IMR-90 (cell line): ENCODE data around the gene ZMIZ1. TPM values are rescaled to one million over a fixed set of nuclear protein-coding genes. Genes with fewer than 3 reads are reported as not detected.

Experiments
- ATAC-seq: fragments of 200-7000 bp; cut with Tn5 transposase; 2 replicates; pipeline ENCODE4 v1.9.1; 2020; ENCODE audit warnings: low read depth, mild to moderate bottlenecking, moderate library complexity
- BruUV-seq: library from RNA; stranded (reverse); fragments of 400-500 nt; replicated peaks from 2 replicates; lab custom pipeline; 2021; lab: Mats Ljungman, UMichigan
- CTCF ChIA-PET: fragments of 300-600 bp; formaldehyde crosslinking; extraction: SDS; loops from one replicate; lab custom pipeline; 2021; ENCODE audit warnings: antibody characterized with exemption; lab: Yijun Ruan, JAX
- POLR2A ChIA-PET: fragments of 300-600 bp; sonication (Branson Sonifier 250); formaldehyde crosslinking; loops from one replicate; lab custom pipeline; 2022; ENCODE audit warnings: antibody characterized with exemption; ENCODE audit not compliant: unreplicated experiment; lab: Charles Lee
- DNase-seq: peaks from one replicate; pipeline ENCODE4 v3.0.0; 2013
- H2AFZ ChIP-seq: replicated peaks from 2 replicates; pipeline ENCODE3; 2013; ENCODE audit warnings: low read length, mild to moderate bottlenecking; ENCODE audit not compliant: poor library complexity
- H2AK5ac ChIP-seq: 2 replicates; pipeline ENCODE4 v1.6.1; 2013; ENCODE audit warnings: low read depth, low read length, inconsistent platforms
- H2AK9ac ChIP-seq: replicated peaks from 2 replicates; pipeline ENCODE3; 2013; ENCODE audit warnings: mild to moderate bottlenecking, low read depth, low read length, moderate library complexity; ENCODE audit not compliant: poor library complexity
- H2BK120ac ChIP-seq: 2 replicates; pipeline ENCODE4 v1.6.1; 2013; ENCODE audit warnings: low read depth, low read length, inconsistent platforms
- H2BK15ac ChIP-seq: 3 replicates; pipeline ENCODE4 v1.6.1; 2013; ENCODE audit warnings: low read depth, low read length, inconsistent platforms
- H2BK20ac ChIP-seq: 2 replicates; pipeline ENCODE4 v1.6.1; 2013; ENCODE audit warnings: low read depth, mild to moderate bottlenecking, inconsistent platforms, low read length, moderate library complexity
- H2BK5ac ChIP-seq: 2 replicates; pipeline ENCODE4 v1.6.1; 2013; ENCODE audit warnings: mild to moderate bottlenecking, low read depth, low read length, inconsistent platforms; ENCODE audit not compliant: poor library complexity, severe bottlenecking
- H3K14ac ChIP-seq: replicated peaks from 2 replicates; pipeline ENCODE4 v1.6.1; 2013; ENCODE audit warnings: low read depth, low read length, inconsistent platforms
- H3K18ac ChIP-seq: 2 replicates; pipeline ENCODE4 v1.6.1; 2013; ENCODE audit warnings: low read depth, low read length, control low read depth
- H3K23ac ChIP-seq: 2 replicates; pipeline ENCODE4 v1.6.1; 2013; ENCODE audit warnings: low read depth, low read length, inconsistent platforms
- H3K27ac ChIP-seq: 2 replicates; pipeline ENCODE4 v1.5.1; 2013; ENCODE audit warnings: mild to moderate bottlenecking, control low read depth, low read length; ENCODE audit not compliant: insufficient read depth
- H3K27me3 ChIP-seq: 2 replicates; pipeline ENCODE4 v1.6.1; 2013; ENCODE audit warnings: low read length; ENCODE audit not compliant: control insufficient read depth, insufficient read depth
- H3K36me3 ChIP-seq: 2 replicates; pipeline ENCODE4 v1.6.1; 2013; ENCODE audit warnings: low read length, mixed read lengths; ENCODE audit not compliant: control insufficient read depth, insufficient read depth
- H3K4ac ChIP-seq: 2 replicates; pipeline ENCODE4 v1.6.1; 2013; ENCODE audit warnings: low read depth, low read length, inconsistent platforms
- H3K4me1 ChIP-seq: 2 replicates; pipeline ENCODE4 v1.6.1; 2013; ENCODE audit warnings: low read length, mixed read lengths; ENCODE audit not compliant: control insufficient read depth, insufficient read depth
- H3K4me2 ChIP-seq: 2 replicates; pipeline ENCODE4 v1.6.1; 2013; ENCODE audit warnings: low read depth, mild to moderate bottlenecking, control low read depth, low read length, moderate library complexity
- H3K4me3 ChIP-seq: 2 replicates; pipeline ENCODE4 v1.5.1; 2013; ENCODE audit warnings: low read depth, mild to moderate bottlenecking, control low read depth, low read length, moderate library complexity; ENCODE audit not compliant: insufficient read depth
- H3K56ac ChIP-seq: 2 replicates; pipeline ENCODE4 v1.6.1; 2013; ENCODE audit warnings: low read length, inconsistent platforms; ENCODE audit not compliant: insufficient read depth; ENCODE audit errors: extremely low read depth
- H3K79me1 ChIP-seq, 2 experiments: 2 replicates each; pipeline ENCODE4 v1.6.1; 2013; ENCODE audit warnings: low read length in 2 of 2, inconsistent platforms in 1 of 2, low read depth in 1 of 2
- H3K9ac ChIP-seq: 2 replicates; pipeline ENCODE4 v1.6.1; 2013; ENCODE audit warnings: low read depth, low read length, control low read depth
- H3K9me1 ChIP-seq: 2 replicates; pipeline ENCODE4 v1.6.1; 2013; ENCODE audit warnings: low read length, inconsistent platforms; ENCODE audit not compliant: insufficient read depth
- H3K9me3 ChIP-seq: 2 replicates; pipeline ENCODE4 v1.6.1; 2013; ENCODE audit warnings: low read length; ENCODE audit not compliant: control insufficient read depth, insufficient read depth
- H4K20me1 ChIP-seq: 2 replicates; pipeline ENCODE4 v1.6.1; 2013; ENCODE audit warnings: low read length, inconsistent platforms; ENCODE audit not compliant: insufficient read depth
- H4K5ac ChIP-seq: 2 replicates; pipeline ENCODE4 v1.6.1; 2013; ENCODE audit warnings: mild to moderate bottlenecking, low read depth, low read length, control low read depth
- H4K8ac ChIP-seq, 2 experiments: 2 replicates each; pipeline ENCODE4 v1.6.1; 2013; ENCODE audit warnings: low read depth in 2 of 2, low read length in 2 of 2, control low read depth in 1 of 2, inconsistent platforms in 1 of 2
- H4K91ac ChIP-seq: 2 replicates; pipeline ENCODE4 v1.6.1; 2013; ENCODE audit warnings: low read depth, low read length, inconsistent platforms; ENCODE audit not compliant: insufficient read depth
- BHLHE40 ChIP-seq: fragments of 150-350 bp; IDR thresholded peaks from 2 replicates; pipeline ENCODE4 v1.6.1; 2016; ENCODE audit warnings: mild to moderate bottlenecking, low read depth, low read length
- CHD1 ChIP-seq: IDR thresholded peaks from 2 replicates; pipeline ENCODE4 v1.6.1; 2012; ENCODE audit warnings: low read depth, low read length, improper control_type of control experiment
- CTCF ChIP-seq: conservative IDR thresholded peaks from 2 replicates; pipeline ENCODE4 v1.5.1; 2012; ENCODE audit warnings: mild to moderate bottlenecking, low read depth, low read length, improper control_type of control experiment
- ELK1 ChIP-seq: fragments of 150-350 bp; IDR thresholded peaks from 2 replicates; pipeline ENCODE4 v1.6.1; 2016; ENCODE audit warnings: low read depth, mild to moderate bottlenecking, low read length, moderate library complexity, borderline replicate concordance
- MAZ ChIP-seq: IDR thresholded peaks from 2 replicates; pipeline ENCODE4 v1.6.1; 2012; ENCODE audit warnings: low read depth, mild to moderate bottlenecking, low read length, improper control_type of control experiment, moderate library complexity, borderline replicate concordance
- MXI1 ChIP-seq: IDR thresholded peaks from 2 replicates; pipeline ENCODE4 v1.6.1; 2012; ENCODE audit warnings: low read depth, mild to moderate bottlenecking, low read length, moderate library complexity, borderline replicate concordance
- NFE2L2 ChIP-seq: fragments of 150-350 bp; IDR thresholded peaks from 2 replicates; pipeline ENCODE4 v1.6.1; 2016; ENCODE audit warnings: low read depth, mild to moderate bottlenecking, low read length
- POLR2A ChIP-seq: IDR thresholded peaks from 2 replicates; pipeline ENCODE4 v1.6.1; 2012; ENCODE audit warnings: mild to moderate bottlenecking, low read depth, low read length
- RAD21 ChIP-seq: IDR thresholded peaks from 2 replicates; pipeline ENCODE4 v1.6.1; 2012; ENCODE audit warnings: low read length, improper control_type of control experiment
- RCOR1 ChIP-seq: IDR thresholded peaks from 2 replicates; pipeline ENCODE4 v1.6.1; 2012; ENCODE audit warnings: mild to moderate bottlenecking, low read length, improper control_type of control experiment; ENCODE audit not compliant: insufficient replicate concordance
- RFX5 ChIP-seq: IDR thresholded peaks from 2 replicates; pipeline ENCODE4 v1.8.0; 2012; ENCODE audit warnings: low read depth, mild to moderate bottlenecking, low read length, moderate library complexity
- SMC3 ChIP-seq: fragments of 150-350 bp; IDR thresholded peaks from 2 replicates; pipeline ENCODE4 v1.6.1; 2016; ENCODE audit warnings: low read depth, mild to moderate bottlenecking, antibody characterized with exemption, low read length, moderate library complexity
- USF2 ChIP-seq: fragments of 150-350 bp; IDR thresholded peaks from 2 replicates; pipeline ENCODE4 v1.6.1; 2017; ENCODE audit warnings: mild to moderate bottlenecking, antibody characterized with exemption, low read length, low read depth
- WGBS, 2 experiments: methylation state at CpG; one replicate each; pipeline versions ENCODE4 v1.1.5 to v1.1.7; 2013; ENCODE audit warnings: missing lambda C conversion rate in 2 of 2; ENCODE audit not compliant: insufficient read length in 1 of 2; ENCODE audit errors: extremely low coverage in 2 of 2; 5-methylcytosine and 5-hydroxymethylcytosine counted together
- dilution Hi-C: fragments of 300-500 bp; cut with HindIII; formaldehyde crosslinking; loops from one replicate; pipeline ENCODE4 v1.14.3; 2018; ENCODE audit warnings: low sequenced_read_pairs; ENCODE audit not compliant: unreplicated experiment
- in situ Hi-C: fragments of 300-500 bp; cut with MboI; formaldehyde crosslinking; loops from 3 replicates; pipeline ENCODE4 v1.14.3; 2019; ENCODE audit warnings: low sequenced_read_pairs, inconsistent platforms, mixed read lengths
- intact Hi-C: fragments of 100-400 bp; cut with micrococcal nuclease; formaldehyde crosslinking; loops from 2 replicates; pipeline ENCODE4 v1.10.0; 2022
- polyA plus RNA-seq, 3 experiments: library from polyadenylated mRNA; depleted of rRNA; stranded (reverse); fragments of >200 nt; gene quantifications; 2 replicates each; pipeline ENCODE4 v1.2.3, GENCODE V29; 2012; ENCODE audit warnings: low replicate concordance in 1 of 3
- total RNA-seq: library from RNA; depleted of rRNA; stranded (reverse); fragments of >200 nt; gene quantifications from 2 replicates; pipeline ENCODE4 v1.2.3, GENCODE V29; 2012

ZMIZ1 gene
- total and polyA plus RNA-seq, 2 of the 4 experiments (the other 2 are of a cell fraction) = 6.6 to 48.7 TPM

GRCh38 chr10:79156334-79157274, 87.8 kb downstream of the ZMIZ1 start:
- peak overlapping the region; percentile 98 for H2BK120ac ChIP-seq
- ChIA-PET POLR2A (no interaction called here), CTCF (interaction anchor here (0.8 kb wide), 1 partner anchor 38 kb away, joined by 3 read pairs; no protein-coding TSS in a partner anchor)
- peak overlapping the region; percentile 76 for H3K18ac ChIP-seq
- ATAC-seq (no peak), DNase-seq (no peak)
- H3K9ac ChIP-seq = peak overlapping the region; percentile 49; the same call in 1 of the 2 replicates
- dilution Hi-C loops (no loop called here), in situ Hi-C loops (no loop called here), intact Hi-C loops (no loop called here)
- H2AFZ ChIP-seq = peak overlapping the region; percentile 46
- H4K91ac ChIP-seq = peak overlapping the region; percentile 100
- peak overlapping the region; percentile 97 for H2AK5ac ChIP-seq
- H3K4me3 ChIP-seq = no peak overlapping the region
- H4K20me1 ChIP-seq = peaks cover 14% of the 10 kb centered on the region
- peaks cover 55 to 93% of the 10 kb centered on the region in 2 experiments; a peak in 3 of 4 replicates for H3K79me1 ChIP-seq
- 96% methylated on average over 9 of the region's 22 CpGs; no CpG with 5 or more reads in 1 of the 2 experiments for WGBS, 2 experiments
- peak overlapping the region; percentile 83 for H3K14ac ChIP-seq
- no TSS peak for BruUV-seq
- H4K8ac ChIP-seq = peak overlapping the region; percentile 93 to 97
- peaks cover 67% of the 10 kb centered on the region for H3K4me1 ChIP-seq
- peak overlapping the region; percentile 96 for H2BK15ac ChIP-seq
- peak overlapping the region; percentile 93 for H3K27ac ChIP-seq
- peak overlapping the region; percentile 87 for H4K5ac ChIP-seq
- peak overlapping the region; percentile 98 for H3K4ac ChIP-seq
- peak overlapping the region; percentile 80 for H3K56ac ChIP-seq
- H2BK5ac ChIP-seq = peak overlapping the region; percentile 97
- peaks cover 25% of the 10 kb centered on the region for H3K36me3 ChIP-seq
- peak overlapping the region; percentile 98 for H2AK9ac ChIP-seq
- H3K9me3 ChIP-seq = no peaks in the 10 kb centered on the region
- no peaks in the 10 kb centered on the region for H3K27me3 ChIP-seq
- peak overlapping the region; percentile 97 for H2BK20ac ChIP-seq
- no peak overlapping the region for H3K4me2 ChIP-seq
- peaks cover 55% of the 10 kb centered on the region for H3K9me1 ChIP-seq
- peak overlapping the region; percentile 94 for H3K23ac ChIP-seq
- no peak for TF ChIP-seq SMC3
- no peak for TF ChIP-seq USF2
- no peak for TF ChIP-seq POLR2A
- no peak for TF ChIP-seq RCOR1
- no peak for TF ChIP-seq RAD21
- TF ChIP-seq CTCF = no peak
- no peak for TF ChIP-seq BHLHE40
- no peak for TF ChIP-seq RFX5
- TF ChIP-seq ELK1 = no peak
- no peak for TF ChIP-seq CHD1
- TF ChIP-seq MAZ = no peak
- TF ChIP-seq MXI1 = no peak
- TF ChIP-seq NFE2L2 = no peak
